Calu3 (cell line): ENCODE results near the gene RPL15. TPM values are rescaled to one million over a fixed set of nuclear protein-coding genes. Genes with fewer than 3 reads are reported as not detected.

Experiments used
- BruUV-seq: library from RNA; stranded (reverse); fragments of 400-500 nt; replicated peaks from 2 replicates; lab custom pipeline; 2021; lab: Mats Ljungman, UMichigan
- CTCF ChIA-PET: fragments of 300-600 bp; sonication (Branson Sonifier 250); formaldehyde crosslinking; loops from one replicate; lab custom pipeline; 2022; ENCODE audit warnings: antibody characterized with exemption; lab: Charles Lee
- DNase-seq: peaks from one replicate; pipeline ENCODE4 v3.0.0; 2022
- H3K27ac Mint-ChIP-seq: one replicate; pipeline ENCODE4 v1.8.0; 2022; ENCODE audit warnings: mixed read lengths; ENCODE audit not compliant: unreplicated experiment
- H3K27me3 Mint-ChIP-seq: one replicate; pipeline ENCODE4 v1.8.0; 2022; ENCODE audit warnings: mixed read lengths; ENCODE audit not compliant: unreplicated experiment
- H3K36me3 Mint-ChIP-seq: one replicate; pipeline ENCODE4 v1.8.0; 2022; ENCODE audit warnings: mild to moderate bottlenecking, moderate library complexity, mixed read lengths; ENCODE audit not compliant: insufficient read depth, unreplicated experiment
- H3K4me1 Mint-ChIP-seq: one replicate; pipeline ENCODE4 v1.8.0; 2022; ENCODE audit warnings: mild to moderate bottlenecking, low read depth, mixed read lengths; ENCODE audit not compliant: unreplicated experiment
- H3K4me3 Mint-ChIP-seq: one replicate; pipeline ENCODE4 v1.8.0; 2022; ENCODE audit warnings: mild to moderate bottlenecking, low read depth, moderate library complexity, mixed read lengths; ENCODE audit not compliant: unreplicated experiment
- H3K9me3 Mint-ChIP-seq: one replicate; pipeline ENCODE4 v1.8.0; 2022; ENCODE audit warnings: low read depth, mixed read lengths; ENCODE audit not compliant: unreplicated experiment
- CTCF ChIP-seq: fragments of 200-600 bp; IDR thresholded peaks from one replicate; pipeline ENCODE4 v1.8.0; 2022; ENCODE audit warnings: antibody characterized with exemption; ENCODE audit not compliant: unreplicated experiment
- intact Hi-C: fragments of 100-400 bp; cut with micrococcal nuclease; formaldehyde crosslinking; loops from one replicate; pipeline ENCODE4 v1.10.0; 2022; ENCODE audit not compliant: unreplicated experiment
- total RNA-seq: library from RNA; stranded (reverse); gene quantifications from 2 replicates; pipeline ENCODE4 v1.2.3, GENCODE V29; 2022

Gene RPL15
- total RNA-seq, 1 experiment from 2014 or later: 1,430 TPM

GRCh38 chr3:23885210-23885609 is 31.7 kb upstream of the RPL15 start:
- no peak for DNase-seq
- no peaks in the 10 kb centered on the region for H3K4me1 Mint-ChIP-seq
- CTCF ChIA-PET: interaction anchor here (0.8 kb wide), 1 partner anchor 157 kb away, joined by 3 read pairs; no protein-coding TSS in a partner anchor
- intact Hi-C loops: loop anchor here (5.0 kb wide), 1 partner anchor 112 kb away; no protein-coding TSS in a partner anchor
- H3K36me3 Mint-ChIP-seq: peaks cover 11% of the 10 kb centered on the region
- no peak overlapping the region for H3K4me3 Mint-ChIP-seq
- no TSS peak for BruUV-seq
- no peaks in the 10 kb centered on the region for H3K27me3 Mint-ChIP-seq
- H3K27ac Mint-ChIP-seq: no peak overlapping the region
- TF ChIP-seq CTCF: no peak
- no peaks in the 10 kb centered on the region for H3K9me3 Mint-ChIP-seq

GRCh38 chr3:23886311-23886710 is 30.6 kb upstream of the RPL15 start:
- CTCF ChIA-PET: no interaction called here
- intact Hi-C loops: loop anchor here (5.0 kb wide), 1 partner anchor 111 kb away; no protein-coding TSS in a partner anchor
- DNase-seq: no peak
- Mint-ChIP-seq H3K27me3 (no peaks in the 10 kb centered on the region), H3K4me1 (no peaks in the 10 kb centered on the region), H3K9me3 (no peaks in the 10 kb centered on the region), H3K4me3 (no peak overlapping the region), H3K36me3 (peaks cover 11% of the 10 kb centered on the region), H3K27ac (no peak overlapping the region)
- no TSS peak for BruUV-seq
- TF ChIP-seq CTCF: no peak

- peak; percentile 25 for DNase-seq
- BruUV-seq: no TSS peak
- H3K4me3 Mint-ChIP-seq: no peak overlapping the region
- CTCF ChIA-PET: interaction anchor here (0.6 to 1.0 kb wide), 6 partner anchors 22 to 724 kb away, joined by 3 to 4 read pairs (median 3); no protein-coding TSS in a partner anchor
- H3K36me3 Mint-ChIP-seq: no peaks in the 10 kb centered on the region
- no peaks in the 10 kb centered on the region for H3K9me3 Mint-ChIP-seq
- H3K4me1 Mint-ChIP-seq: no peaks in the 10 kb centered on the region
- TF ChIP-seq CTCF: peak; percentile 49
- H3K27ac Mint-ChIP-seq: no peak overlapping the region
- intact Hi-C loops: loop anchor here (2.0 to 5.0 kb wide), 2 partner anchors 109 to 794 kb away; no protein-coding TSS in a partner anchor
- no peaks in the 10 kb centered on the region for H3K27me3 Mint-ChIP-seq
Measured at GRCh38 chr3:23888617-23889228, 28.2 kb upstream of the RPL15 start.

GRCh38 chr3:23889386-23889785 is 27.5 kb upstream of the RPL15 start:
- Mint-ChIP-seq H3K4me1 (no peaks in the 10 kb centered on the region), H3K27ac (no peak overlapping the region), H3K9me3 (no peaks in the 10 kb centered on the region), H3K27me3 (no peaks in the 10 kb centered on the region), H3K4me3 (no peak overlapping the region), H3K36me3 (peaks cover 2% of the 10 kb centered on the region)
- no peak for DNase-seq
- CTCF ChIA-PET: interaction anchor here (0.7 kb wide), 1 partner anchor 567 kb away, joined by 3 read pairs; no protein-coding TSS in a partner anchor
- intact Hi-C loops: loop anchor here (2.0 to 5.0 kb wide), 2 partner anchors 108 to 793 kb away; no protein-coding TSS in a partner anchor
- no TSS peak for BruUV-seq
- no peak for TF ChIP-seq CTCF
